Fibroblast of pulmonary artery (primary cell): Measurements from ENCODE around the gene AGRP.
"Not testable (repeated sequence)": the region's sequence is repeated elsewhere in the genome, so short reads cannot be mapped to it uniquely, and the experiment has no call there.

Experiments
- DNase-seq: peaks from one replicate; pipeline ENCODE4 v3.0.0-alpha.2; 2010; ENCODE audit warnings: low read depth
- H3K4me3 ChIP-seq: replicated peaks from 2 replicates; pipeline ENCODE4 v1.5.1; 2011; ENCODE audit warnings: low read depth, mild to moderate bottlenecking, control low read depth, low read length, moderate library complexity
- TF ChIP-seq, protein P1 (sequence below): IDR thresholded peaks from 2 replicates; pipeline ENCODE4 v1.5.1; 2011; ENCODE audit warnings: mild to moderate bottlenecking, control low read depth, low read length, inconsistent platforms; ENCODE audit errors: missing control alignments

AGRP gene

DNA sequence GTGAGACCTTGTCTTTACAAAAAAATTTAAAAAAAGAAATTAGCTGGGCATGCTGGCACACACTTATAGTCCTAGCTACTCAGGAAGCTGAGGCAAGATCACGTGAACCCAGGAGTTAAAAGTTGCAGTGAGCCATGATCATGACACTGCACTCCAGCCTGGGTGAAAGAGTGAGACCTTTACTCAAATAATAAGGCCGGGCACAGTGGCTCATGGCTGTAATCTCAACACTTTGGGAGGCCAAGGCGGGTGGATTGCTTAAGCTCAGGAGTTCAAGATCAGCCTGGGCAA is 33.8 kb upstream of the AGRP start:
- H3K4me3 ChIP-seq: no peak overlapping the region
- no peak for DNase-seq
- TF ChIP-seq, protein P1, sequence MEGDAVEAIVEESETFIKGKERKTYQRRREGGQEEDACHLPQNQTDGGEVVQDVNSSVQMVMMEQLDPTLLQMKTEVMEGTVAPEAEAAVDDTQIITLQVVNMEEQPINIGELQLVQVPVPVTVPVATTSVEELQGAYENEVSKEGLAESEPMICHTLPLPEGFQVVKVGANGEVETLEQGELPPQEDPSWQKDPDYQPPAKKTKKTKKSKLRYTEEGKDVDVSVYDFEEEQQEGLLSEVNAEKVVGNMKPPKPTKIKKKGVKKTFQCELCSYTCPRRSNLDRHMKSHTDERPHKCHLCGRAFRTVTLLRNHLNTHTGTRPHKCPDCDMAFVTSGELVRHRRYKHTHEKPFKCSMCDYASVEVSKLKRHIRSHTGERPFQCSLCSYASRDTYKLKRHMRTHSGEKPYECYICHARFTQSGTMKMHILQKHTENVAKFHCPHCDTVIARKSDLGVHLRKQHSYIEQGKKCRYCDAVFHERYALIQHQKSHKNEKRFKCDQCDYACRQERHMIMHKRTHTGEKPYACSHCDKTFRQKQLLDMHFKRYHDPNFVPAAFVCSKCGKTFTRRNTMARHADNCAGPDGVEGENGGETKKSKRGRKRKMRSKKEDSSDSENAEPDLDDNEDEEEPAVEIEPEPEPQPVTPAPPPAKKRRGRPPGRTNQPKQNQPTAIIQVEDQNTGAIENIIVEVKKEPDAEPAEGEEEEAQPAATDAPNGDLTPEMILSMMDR: no peak

DNA sequence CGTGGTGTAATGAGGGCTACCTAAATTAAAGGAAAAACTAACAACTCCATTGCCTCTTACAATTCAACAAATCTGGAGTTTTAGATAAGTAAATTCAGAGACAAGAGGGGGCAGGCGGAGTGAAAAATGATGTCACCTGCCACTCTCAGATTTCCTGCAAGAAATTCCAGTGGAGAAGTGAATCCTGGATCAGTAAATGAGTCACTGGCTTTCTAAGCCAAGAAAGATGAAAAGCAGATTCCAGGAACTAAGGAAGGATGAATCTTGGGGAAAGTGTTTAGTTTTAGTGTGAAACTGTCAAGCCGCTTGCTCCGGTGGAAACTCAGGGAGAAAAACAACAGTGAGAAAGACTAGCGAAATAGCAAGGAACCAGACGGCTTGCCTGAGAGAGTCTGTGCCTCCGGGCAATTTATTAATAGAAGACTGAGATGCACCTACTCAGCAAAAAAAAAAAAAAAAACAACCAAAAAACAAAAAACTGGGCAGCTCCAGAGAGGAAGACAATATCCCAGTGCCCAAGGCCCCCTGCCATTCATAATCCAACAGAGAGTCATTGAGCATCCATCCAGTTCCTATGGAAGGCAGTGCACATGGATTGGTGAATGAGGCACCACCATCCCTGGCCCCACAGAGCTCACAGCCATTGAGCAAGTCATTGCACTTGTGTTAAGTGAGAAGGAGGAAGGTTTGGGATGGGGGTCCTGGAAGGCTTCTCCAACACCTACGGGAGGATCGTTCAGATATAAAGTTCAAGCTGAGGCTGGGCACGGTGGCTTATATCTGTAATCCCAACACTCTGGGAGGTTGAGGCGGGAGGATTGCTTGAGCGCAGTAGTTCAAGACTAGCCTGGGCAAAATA is 33.2 kb upstream of the AGRP start:
- DNase-seq: peak; percentile 56
- TF ChIP-seq, protein P1: no peak

DNA sequence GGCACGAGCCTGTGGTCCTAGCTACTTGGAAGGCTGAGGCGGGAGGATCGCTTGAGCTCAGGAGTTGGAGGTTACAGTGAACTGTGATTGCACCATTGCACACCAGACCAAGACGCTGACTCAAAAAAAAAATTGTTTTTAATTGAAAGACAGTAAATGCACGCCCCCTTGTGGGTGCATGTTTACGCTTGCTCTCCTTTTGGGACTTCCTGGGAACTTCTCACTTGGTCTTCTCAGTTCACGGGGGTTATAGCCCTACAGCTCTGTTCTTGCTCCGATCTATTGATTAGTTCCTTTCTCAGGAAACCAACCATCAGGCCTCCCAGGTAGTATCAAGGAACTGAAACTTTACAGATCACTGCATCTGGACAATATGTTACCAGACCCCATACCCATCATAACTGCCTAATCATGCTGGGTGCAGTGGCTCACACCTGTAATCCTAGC is 31.1 kb upstream of the AGRP start:
- no peak overlapping the region for H3K4me3 ChIP-seq
- peak; percentile 93 for DNase-seq
- TF ChIP-seq, protein P1: peak; percentile 73

More for the DNA sequence above, 33.2 kb upstream of the AGRP start:
- no peak overlapping the region for H3K4me3 ChIP-seq

DNA sequence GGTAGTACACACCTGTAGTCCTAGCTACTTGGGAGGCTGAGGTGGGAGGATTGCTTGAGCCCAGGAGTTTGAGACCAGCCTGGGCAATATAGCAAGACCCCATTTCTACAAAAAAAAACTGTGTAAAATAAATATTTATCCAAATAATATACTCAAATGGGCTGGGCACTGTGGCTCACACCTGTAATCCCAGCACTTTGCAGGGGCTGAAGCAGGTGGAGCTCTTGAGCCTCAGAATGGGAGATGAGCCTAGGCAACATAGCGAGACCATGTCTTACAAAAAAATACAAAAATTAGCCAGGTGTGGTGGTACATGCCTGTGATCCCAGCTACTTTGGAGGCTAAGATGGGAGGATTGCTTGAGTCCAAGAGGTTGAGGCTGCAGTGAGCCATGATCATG is 30.5 kb upstream of the AGRP start:
- H3K4me3 ChIP-seq, DNase-seq: not testable (repeated sequence)

DNA sequence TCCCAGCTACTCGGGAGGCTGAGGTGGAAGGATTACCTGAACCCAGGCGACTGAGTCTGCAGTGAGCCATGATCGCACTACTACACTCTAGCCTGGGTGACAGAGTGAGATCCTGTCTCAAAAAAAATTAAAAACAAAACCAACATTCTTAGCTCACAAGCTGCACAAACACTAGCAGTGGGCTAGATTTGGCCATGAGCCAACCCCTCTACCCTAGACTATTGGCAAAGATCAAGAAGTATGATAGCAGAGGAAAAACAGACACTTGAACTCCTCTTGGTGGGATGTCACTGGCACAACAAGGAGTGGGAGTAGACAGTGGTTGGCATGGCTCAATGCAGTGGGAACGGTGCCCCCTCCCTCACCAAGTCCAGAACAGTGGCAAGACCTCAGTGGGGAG is 25.7 kb upstream of the AGRP start:
- H3K4me3 ChIP-seq: no peak overlapping the region
- DNase-seq: no peak
- TF ChIP-seq, protein P1: no peak

DNA sequence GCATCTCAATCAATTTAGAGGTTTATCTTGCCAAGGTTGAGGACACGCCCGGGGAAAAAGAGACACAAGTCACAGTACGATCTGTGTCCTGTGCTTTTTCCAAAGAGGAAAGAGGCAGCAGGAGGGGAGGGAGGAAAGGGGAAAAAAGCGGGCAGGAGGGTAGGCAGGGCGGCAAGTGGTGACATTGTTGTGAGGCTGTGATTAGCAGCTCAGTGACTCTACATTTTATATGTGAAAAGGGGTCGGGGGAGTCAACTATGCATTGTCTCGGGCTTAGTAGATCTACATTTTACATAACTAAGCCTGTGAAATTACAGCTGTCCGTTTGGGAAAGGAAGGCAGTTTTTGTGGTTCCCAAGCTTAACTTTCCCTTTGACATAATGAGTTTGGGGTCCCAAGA is 23.1 kb upstream of the AGRP start:
- TF ChIP-seq, protein P1: no peak
- DNase-seq: no peak
- H3K4me3 ChIP-seq: no peak overlapping the region

DNA sequence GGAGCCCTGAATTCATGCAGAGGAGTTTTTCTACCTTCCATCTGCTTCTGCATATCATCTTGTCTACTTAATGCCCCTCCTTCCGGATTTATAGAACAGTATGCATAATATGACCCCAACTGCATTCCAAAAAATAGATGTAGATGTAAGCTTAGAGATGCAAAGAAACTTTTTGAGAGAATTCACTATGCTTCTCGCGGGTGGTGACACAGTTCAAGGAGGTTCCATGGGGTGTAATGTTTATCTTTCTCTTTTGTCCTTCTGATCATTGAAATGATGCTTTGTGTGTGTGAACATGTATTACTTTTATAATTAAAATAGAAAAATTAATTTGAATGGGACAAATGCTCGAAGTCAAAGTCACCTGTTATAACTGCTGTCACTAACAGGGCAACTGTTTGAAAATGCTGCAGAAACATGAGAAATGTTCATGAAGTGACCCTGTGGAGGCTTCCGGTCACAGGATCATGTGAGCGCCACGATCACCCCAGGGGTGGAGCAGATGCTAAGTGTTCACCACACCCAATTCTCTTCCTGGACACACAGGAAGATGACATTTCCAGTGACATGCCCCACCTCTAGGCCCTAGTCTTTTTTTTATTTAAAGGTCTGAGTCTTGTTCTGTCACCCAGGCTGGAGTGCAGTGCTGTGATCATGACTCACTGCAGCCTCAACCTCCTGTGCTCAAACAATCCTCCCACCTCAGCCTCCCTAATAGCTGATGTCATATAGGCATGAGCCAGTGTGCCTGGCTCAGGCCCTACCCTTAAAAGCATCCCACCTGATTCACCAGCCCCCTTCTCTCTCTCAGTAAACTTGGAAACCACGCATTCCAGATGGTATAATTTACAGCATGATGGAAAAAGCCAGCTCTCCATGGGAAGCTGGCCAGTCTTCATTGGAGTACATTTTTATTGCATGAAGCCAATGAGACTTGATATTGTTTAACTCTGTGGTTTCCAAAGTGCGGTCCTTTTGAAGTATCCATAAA is 21.0 kb upstream of the AGRP start:
- no peak overlapping the region for H3K4me3 ChIP-seq
- no peak for DNase-seq

More for the DNA sequence above, 21.0 kb upstream of the AGRP start:
- TF ChIP-seq, protein P1: no peak
